Endodermal cell (in vitro differentiated cells): ENCODE measurements around the gene QARS1. TPM values are rescaled to one million over a fixed set of nuclear protein-coding genes. Genes with fewer than 3 reads are reported as not detected.

ENCODE experiments used
- DNase-seq: peaks from one replicate; pipeline ENCODE4 v3.0.0-alpha.2; 2017
- H3K27ac ChIP-seq: 2 replicates; pipeline ENCODE4 v1.5.1; 2013; ENCODE audit warnings: mild to moderate bottlenecking, low read depth, low read length, moderate library complexity
- H3K27me3 ChIP-seq: 2 replicates; pipeline ENCODE4 v1.6.1; 2013; ENCODE audit warnings: mild to moderate bottlenecking, low read length, moderate library complexity; ENCODE audit not compliant: insufficient read depth, control insufficient read depth, poor library complexity, severe bottlenecking
- H3K36me3 ChIP-seq: 2 replicates; pipeline ENCODE4 v1.7.0; 2013; ENCODE audit warnings: mild to moderate bottlenecking, low read length, moderate library complexity; ENCODE audit not compliant: control insufficient read depth, insufficient read depth
- H3K4me1 ChIP-seq: one replicate; pipeline ENCODE4 v1.7.0; 2013; ENCODE audit warnings: low read length; ENCODE audit not compliant: control insufficient read depth, insufficient read depth
- H3K4me3 ChIP-seq: 2 replicates; pipeline ENCODE4 v1.5.1; 2013; ENCODE audit warnings: mild to moderate bottlenecking, low read length, moderate library complexity
- H3K9ac ChIP-seq: 2 replicates; pipeline ENCODE4 v1.6.1; 2013; ENCODE audit warnings: mild to moderate bottlenecking, low read length, moderate library complexity; ENCODE audit not compliant: poor library complexity, severe bottlenecking; ENCODE audit errors: extremely low read depth
- H3K9me3 ChIP-seq: 2 replicates; pipeline ENCODE4 v1.6.1; 2013; ENCODE audit warnings: mild to moderate bottlenecking, low read length, moderate library complexity; ENCODE audit not compliant: control insufficient read depth
- H3K27ac Mint-ChIP-seq: 2 replicates; pipeline ENCODE4 v1.8.0; 2020; ENCODE audit warnings: mixed read lengths
- H3K27me3 Mint-ChIP-seq: 2 replicates; pipeline ENCODE4 v1.8.0; 2021; ENCODE audit warnings: mild to moderate bottlenecking, mixed read lengths; ENCODE audit not compliant: insufficient read depth
- H3K36me3 Mint-ChIP-seq: 2 replicates; pipeline ENCODE4 v1.8.0; 2020; ENCODE audit warnings: low read depth, mixed read lengths
- H3K4me1 Mint-ChIP-seq: 2 replicates; pipeline ENCODE4 v1.8.0; 2020; ENCODE audit warnings: mixed read lengths
- H3K4me3 Mint-ChIP-seq: 2 replicates; pipeline ENCODE4 v1.8.0; 2020; ENCODE audit warnings: mild to moderate bottlenecking, moderate library complexity, mixed read lengths
- H3K9me3 Mint-ChIP-seq: 2 replicates; pipeline ENCODE4 v1.8.0; 2020; ENCODE audit warnings: mild to moderate bottlenecking, mixed read lengths
- WGBS, 2 experiments: methylation state at CpG; one replicate each; pipeline versions ENCODE4 v1.1.5 to v1.1.7; 2013; ENCODE audit warnings: missing lambda C conversion rate in 2 of 2, mixed read lengths in 1 of 2; ENCODE audit not compliant: insufficient coverage in 1 of 2, insufficient read length in 1 of 2; 5-methylcytosine and 5-hydroxymethylcytosine counted together
- long read RNA-seq, 4 experiments: library from polyadenylated mRNA in 2 of 4; library from RNA in 1 of 4; library from capped mRNA in 1 of 4; stranded (forward) in 3 of 4; unstranded in 1 of 4; transcript quantifications; one replicate each; pipeline ENCODE4 v2.0.0, GENCODE V29; 2020 to 2021; ENCODE audit warnings: inconsistent platforms in 1 of 4
- polyA plus RNA-seq, 2 experiments: library from polyadenylated mRNA; stranded (reverse); fragments of 50-300 nt; gene quantifications; one replicate each; pipeline ENCODE4 v1.2.3, GENCODE V29; 2013
- total RNA-seq, 2 donors: library from RNA; stranded (reverse); fragmentation: NEBNext Ultra II Directional in 1 of 2; extraction: Animal tissue kit (Norgen Biotek cat#: 25700) in 1 of 2; gene quantifications; 2 replicates in 1 of 2; 3 replicates in 1 of 2; pipeline ENCODE4 v1.2.1, GENCODE V29; 2021
- TF ChIP-seq, protein P1 (sequence below): fragments of 200-600 bp; sonication (generic); conservative IDR thresholded peaks from 2 replicates; pipeline ENCODE4 v1.5.0; 2021; ENCODE audit warnings: antibody characterized with exemption, mild to moderate bottlenecking

The QARS1 gene
- 100 to 1,000 TPM; 314 to 358 TPM for total RNA-seq
- 290 TPM for polyA plus RNA-seq (2013, experiment 1 of 2)
- 278 TPM for polyA plus RNA-seq (2013, experiment 2 of 2)
- long read RNA-seq, experiment 1, transcript QARS-201 (24 exons, 2,827 nt), result major isoform, 31 of 90 reads
- long read RNA-seq, experiment 1, partial matches to known transcripts, result 31 of 90 reads
- long read RNA-seq, experiment 1, other reads (novel, unspliced or antisense), result 20 of 90 reads
- long read RNA-seq, experiment 2, transcript QARS-209 (23 exons, 2,362 nt), result minor isoform, 9 of 182 reads
- long read RNA-seq, experiment 2, transcript QARS-201 (24 exons, 2,827 nt), result major isoform, 129 of 182 reads
- long read RNA-seq, experiment 2, partial matches to known transcripts, result 18 of 182 reads
- long read RNA-seq, experiment 2, other reads (novel, unspliced or antisense), result 25 of 182 reads
- long read RNA-seq, experiment 3, transcript QARS-209 (23 exons, 2,362 nt), result minor isoform, 82 of 1,435 reads
- long read RNA-seq, experiment 3, transcript QARS-201 (24 exons, 2,827 nt), result major isoform, 1,110 of 1,435 reads
- long read RNA-seq, experiment 3, partial matches to known transcripts, result 63 of 1,435 reads
- long read RNA-seq, experiment 3, other reads (novel, unspliced or antisense), result 179 of 1,435 reads
- long read RNA-seq, experiment 4, transcript QARS-201 (24 exons, 2,827 nt), result major isoform, 71 of 112 reads
- long read RNA-seq, experiment 4, transcript QARS-209 (23 exons, 2,362 nt), result minor isoform, 13 of 112 reads
- long read RNA-seq, experiment 4, partial matches to known transcripts, result 8 of 112 reads
- long read RNA-seq, experiment 4, other reads (novel, unspliced or antisense), result 20 of 112 reads

DNA sequence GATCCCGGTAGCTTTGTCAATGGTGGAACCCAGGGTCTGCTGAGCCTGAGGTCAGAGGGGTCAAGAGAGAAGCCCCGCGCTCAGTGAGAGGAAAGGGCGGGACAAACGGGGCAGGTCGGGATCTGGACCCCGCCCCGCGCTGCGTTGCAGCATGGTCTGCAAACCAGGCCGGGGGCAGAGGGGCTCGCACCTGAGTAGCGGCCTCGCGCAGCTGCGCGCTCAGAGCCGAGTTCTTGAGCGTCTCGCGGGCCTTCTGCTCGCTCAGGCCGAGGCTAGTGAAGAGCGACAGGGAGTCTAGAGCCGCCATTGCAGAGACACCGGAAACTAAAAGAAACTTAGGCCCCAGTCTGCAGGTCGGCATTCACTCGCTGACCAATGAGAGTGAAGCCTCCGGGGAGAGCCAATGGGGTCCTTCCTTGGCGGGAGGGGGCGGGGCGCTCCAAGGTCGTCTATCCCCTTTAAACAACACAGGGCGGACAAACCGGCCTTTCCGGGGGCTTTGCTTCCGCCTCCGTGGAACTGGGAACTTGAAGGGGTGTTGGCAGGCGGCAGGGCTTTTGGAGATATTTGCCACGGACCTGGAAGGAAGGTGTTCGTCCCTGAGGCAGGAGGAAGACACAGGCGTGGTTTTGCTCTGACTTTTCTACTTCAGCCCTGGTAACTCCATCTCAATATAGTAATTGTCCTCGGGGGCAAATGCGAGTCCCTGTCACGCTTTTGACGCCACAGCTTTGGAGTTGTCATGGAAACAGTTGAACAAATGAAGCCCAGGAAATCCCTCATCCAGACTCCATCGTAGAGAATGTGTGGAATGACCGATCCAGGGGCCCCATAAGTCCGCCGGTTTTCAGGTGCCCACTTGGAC is at the start of gene QARS1:
Gene QARS1 (minus strand): TSS at position 331 of the 865 bp plus-strand sequence. CDS start 24 bp downstream, at position 307.
- Mint-ChIP-seq H3K9me3 (no peaks in the 10 kb centered on the region), H3K27me3 (no peaks in the 10 kb centered on the region), H3K36me3 (peaks cover 48% of the 10 kb centered on the region), H3K27ac (peak within 1 kb of the TSS; percentile 95), H3K4me1 (peaks cover 16% of the 10 kb centered on the region), H3K4me3 (peak within 1 kb of the TSS; percentile 95)
- WGBS, 2 experiments, result 0 to 2% methylated on average over 32 to 50 of the region's 50 CpGs
- Histone ChIP-seq H3K9ac (peak within 1 kb of the TSS; percentile 94), H3K27me3 (no peaks in the 10 kb centered on the region), H3K36me3 (peaks cover 54% of the 10 kb centered on the region), H3K4me1 (peaks cover 6% of the 10 kb centered on the region), H3K9me3 (no peaks in the 10 kb centered on the region), H3K27ac (peak within 1 kb of the TSS; percentile 93), H3K4me3 (peak within 1 kb of the TSS; percentile 98)
- DNase-seq, result peak; percentile 98
- TF ChIP-seq, protein P1, sequence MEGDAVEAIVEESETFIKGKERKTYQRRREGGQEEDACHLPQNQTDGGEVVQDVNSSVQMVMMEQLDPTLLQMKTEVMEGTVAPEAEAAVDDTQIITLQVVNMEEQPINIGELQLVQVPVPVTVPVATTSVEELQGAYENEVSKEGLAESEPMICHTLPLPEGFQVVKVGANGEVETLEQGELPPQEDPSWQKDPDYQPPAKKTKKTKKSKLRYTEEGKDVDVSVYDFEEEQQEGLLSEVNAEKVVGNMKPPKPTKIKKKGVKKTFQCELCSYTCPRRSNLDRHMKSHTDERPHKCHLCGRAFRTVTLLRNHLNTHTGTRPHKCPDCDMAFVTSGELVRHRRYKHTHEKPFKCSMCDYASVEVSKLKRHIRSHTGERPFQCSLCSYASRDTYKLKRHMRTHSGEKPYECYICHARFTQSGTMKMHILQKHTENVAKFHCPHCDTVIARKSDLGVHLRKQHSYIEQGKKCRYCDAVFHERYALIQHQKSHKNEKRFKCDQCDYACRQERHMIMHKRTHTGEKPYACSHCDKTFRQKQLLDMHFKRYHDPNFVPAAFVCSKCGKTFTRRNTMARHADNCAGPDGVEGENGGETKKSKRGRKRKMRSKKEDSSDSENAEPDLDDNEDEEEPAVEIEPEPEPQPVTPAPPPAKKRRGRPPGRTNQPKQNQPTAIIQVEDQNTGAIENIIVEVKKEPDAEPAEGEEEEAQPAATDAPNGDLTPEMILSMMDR, result no peak

DNA sequence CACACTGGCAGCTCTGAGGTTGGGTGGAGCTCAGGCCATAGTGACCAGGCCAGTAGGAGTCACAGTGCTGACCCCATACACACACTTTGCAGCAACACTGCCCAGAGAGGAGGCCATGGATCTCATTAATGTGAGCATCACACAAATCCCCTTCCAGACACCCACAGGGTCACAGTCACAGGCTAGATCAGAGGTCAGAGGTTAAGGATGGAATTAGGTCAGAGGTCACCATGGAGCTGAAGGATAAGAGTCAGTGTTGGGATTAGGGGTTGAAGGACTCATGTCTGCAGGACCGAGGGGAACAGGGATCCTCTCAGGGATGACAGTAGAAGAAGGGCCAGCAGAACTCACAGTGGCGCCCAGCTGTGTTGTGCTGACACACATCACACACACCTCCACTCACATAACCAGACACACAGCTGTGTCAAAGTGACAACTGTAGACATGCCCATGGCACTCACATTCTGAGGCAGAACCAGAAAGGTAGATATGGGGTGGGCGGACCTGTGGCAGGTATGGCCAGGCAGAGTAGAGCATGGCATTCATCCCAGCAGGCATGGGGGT is 48.9 kb upstream of the QARS1 start:
- Mint-ChIP-seq H3K4me1 (no peaks in the 10 kb centered on the region), H3K36me3 (no peaks in the 10 kb centered on the region), H3K9me3 (no peaks in the 10 kb centered on the region), H3K27ac (no peak overlapping the region), H3K4me3 (no peak overlapping the region), H3K27me3 (peaks cover 24% of the 10 kb centered on the region)
- H3K27me3 ChIP-seq, result no peaks in the 10 kb centered on the region
- H3K36me3 ChIP-seq, result no peaks in the 10 kb centered on the region
- H3K27ac ChIP-seq, result no peak overlapping the region
- no peak overlapping the region for H3K9ac ChIP-seq
- no peak overlapping the region for H3K4me3 ChIP-seq
- TF ChIP-seq, protein P1, result no peak
- WGBS, 2 experiments, result 88 to 100% methylated on average over 1 to 3 of the region's 3 CpGs
- H3K9me3 ChIP-seq, result no peaks in the 10 kb centered on the region
- DNase-seq, result no peak
- no peaks in the 10 kb centered on the region for H3K4me1 ChIP-seq

DNA sequence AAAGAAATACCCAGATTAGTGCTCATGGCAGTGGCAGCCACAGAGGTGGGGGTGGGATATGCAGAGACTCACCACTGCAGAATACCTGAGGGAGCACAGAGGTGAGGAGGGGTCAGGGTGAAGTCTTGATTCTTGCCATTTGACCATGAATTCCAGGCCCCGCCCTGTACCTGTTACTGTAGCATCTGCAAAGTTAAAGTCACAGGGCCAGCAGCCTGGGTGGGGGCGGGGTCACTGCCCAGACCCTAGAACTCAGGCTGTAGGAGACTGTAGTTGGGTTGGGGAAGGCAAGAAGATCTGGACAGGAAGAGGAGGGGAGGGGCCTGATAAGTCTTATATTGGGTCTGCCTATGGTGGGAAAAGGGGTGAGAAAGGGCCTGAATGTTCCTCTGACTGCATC is 47.1 kb upstream of the QARS1 start:
- Histone ChIP-seq H3K4me3 (no peak overlapping the region), H3K27me3 (no peaks in the 10 kb centered on the region), H3K4me1 (no peaks in the 10 kb centered on the region), H3K36me3 (no peaks in the 10 kb centered on the region), H3K27ac (no peak overlapping the region), H3K9ac (no peak overlapping the region), H3K9me3 (no peaks in the 10 kb centered on the region)
- no peak overlapping the region for H3K4me3 Mint-ChIP-seq
- H3K36me3 Mint-ChIP-seq, result no peaks in the 10 kb centered on the region
- no peak for DNase-seq
- TF ChIP-seq, protein P1, result no peak
- peaks cover 24% of the 10 kb centered on the region for H3K27me3 Mint-ChIP-seq
- H3K27ac Mint-ChIP-seq, result no peak overlapping the region
- no peaks in the 10 kb centered on the region for H3K4me1 Mint-ChIP-seq
- H3K9me3 Mint-ChIP-seq, result no peaks in the 10 kb centered on the region
- WGBS, 2 experiments, result 80 to 90% methylated on average over 1 to 2 of the region's 2 CpGs
